NCI-H2196 (cell line): ENCODE data around the gene RAB11FIP5.
"Not testable (repeated sequence)": the region's sequence is repeated elsewhere in the genome, so short reads cannot be mapped to it uniquely, and the experiment has no call there.

Experiments
- DNase-seq: peaks from one replicate; lab custom pipeline; 2025; ENCODE audit not compliant: unreplicated experiment; lab: John Stamatoyannopoulos, UW

The RAB11FIP5 gene, protein sequence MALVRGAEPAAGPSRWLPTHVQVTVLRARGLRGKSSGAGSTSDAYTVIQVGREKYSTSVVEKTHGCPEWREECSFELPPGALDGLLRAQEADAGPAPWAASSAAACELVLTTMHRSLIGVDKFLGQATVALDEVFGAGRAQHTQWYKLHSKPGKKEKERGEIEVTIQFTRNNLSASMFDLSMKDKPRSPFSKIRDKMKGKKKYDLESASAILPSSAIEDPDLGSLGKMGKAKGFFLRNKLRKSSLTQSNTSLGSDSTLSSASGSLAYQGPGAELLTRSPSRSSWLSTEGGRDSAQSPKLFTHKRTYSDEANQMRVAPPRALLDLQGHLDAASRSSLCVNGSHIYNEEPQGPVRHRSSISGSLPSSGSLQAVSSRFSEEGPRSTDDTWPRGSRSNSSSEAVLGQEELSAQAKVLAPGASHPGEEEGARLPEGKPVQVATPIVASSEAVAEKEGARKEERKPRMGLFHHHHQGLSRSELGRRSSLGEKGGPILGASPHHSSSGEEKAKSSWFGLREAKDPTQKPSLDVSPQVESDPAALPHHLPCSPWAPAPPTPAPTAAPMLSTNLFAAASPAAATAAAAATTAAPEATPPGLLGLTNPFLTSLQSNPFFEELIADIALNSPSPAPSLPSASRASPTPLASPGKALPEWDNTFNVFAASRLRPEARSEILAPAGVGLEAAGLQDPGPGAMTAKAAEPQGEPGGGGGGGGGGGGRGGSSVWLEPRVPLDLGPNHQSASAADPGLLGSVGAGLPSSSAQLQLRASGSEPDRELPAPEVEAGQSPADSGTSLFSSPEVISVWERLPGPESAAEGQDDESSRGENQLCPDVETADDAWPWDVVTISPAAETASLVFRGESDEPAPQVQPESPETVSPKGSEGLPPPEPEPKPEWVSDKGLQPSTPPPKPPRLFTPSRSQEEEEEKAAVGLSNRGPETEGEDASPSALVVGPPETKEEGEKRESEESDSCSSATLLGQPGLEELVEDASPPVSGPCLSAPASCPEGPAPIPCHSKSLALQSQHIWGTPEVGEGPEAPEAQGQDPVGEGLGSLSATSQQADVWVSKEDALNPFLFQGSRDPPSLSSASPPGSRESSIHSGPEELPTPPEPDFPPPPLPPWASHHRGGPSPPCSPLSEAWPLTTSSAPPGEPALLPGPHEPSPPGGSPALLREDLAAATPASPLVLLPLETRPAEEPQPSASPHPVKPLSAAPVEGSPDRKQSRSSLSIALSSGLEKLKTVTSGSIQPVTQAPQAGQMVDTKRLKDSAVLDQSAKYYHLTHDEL (N-terminal part only)

DNA sequence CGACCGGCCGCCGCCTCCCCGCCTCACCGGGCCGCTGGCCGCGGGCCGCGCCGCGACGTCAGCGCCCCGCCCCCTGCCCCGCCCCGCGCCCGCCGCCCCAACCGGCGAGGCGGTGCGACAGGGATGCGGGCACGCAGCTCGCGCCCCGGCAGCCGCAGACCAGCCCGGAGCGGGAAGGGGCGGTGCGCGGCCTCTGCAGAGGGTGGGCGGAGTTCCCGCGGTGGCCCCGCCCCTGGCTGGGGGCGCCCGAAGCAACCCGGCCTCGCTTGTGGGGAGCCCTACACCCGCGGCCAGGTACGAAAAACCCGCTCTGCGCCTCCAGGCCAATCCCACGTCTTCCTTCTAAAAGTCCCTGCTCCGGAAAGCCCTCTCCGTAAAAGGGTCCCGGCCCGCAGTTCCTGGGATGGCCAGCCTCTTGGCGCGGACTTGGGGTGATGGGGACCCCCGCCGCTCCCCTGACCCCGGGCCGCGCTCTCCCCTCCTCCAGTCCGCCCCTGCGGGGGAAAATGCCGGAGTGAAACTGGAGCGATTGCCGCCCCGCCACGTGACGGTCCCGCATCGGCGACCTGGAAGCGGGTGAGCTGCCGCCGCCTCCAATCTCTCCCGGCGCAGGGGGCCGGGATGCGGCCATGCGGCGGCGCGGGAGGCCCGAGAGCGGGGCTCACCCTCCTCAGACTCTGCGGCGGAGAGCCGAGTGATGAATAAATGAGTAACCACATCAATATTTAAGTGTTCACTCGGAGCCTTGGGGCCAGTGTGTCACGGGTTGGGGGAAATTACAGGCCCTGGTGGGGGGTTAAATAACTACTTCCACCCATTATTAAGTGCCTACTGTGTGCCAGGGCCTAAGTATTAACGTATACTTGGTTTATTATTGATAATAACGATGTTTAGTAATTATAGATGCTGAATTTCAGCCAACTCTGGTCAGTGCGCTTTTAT, at the start of gene RAB11FIP5:
RAB11FIP5 (minus strand) TSS at position 36 of the 942 bp plus-strand sequence. CDS start 171 bp downstream, outside the sequence.
- peak; percentile 50 for DNase-seq

GRCh38 chr2:73156539-73157124, 43.9 kb upstream of the RAB11FIP5 start:
- peak; percentile 3 for DNase-seq

GRCh38 chr2:73142937-73143336, 30.2 kb upstream of the RAB11FIP5 start:
- no peak for DNase-seq

DNA sequence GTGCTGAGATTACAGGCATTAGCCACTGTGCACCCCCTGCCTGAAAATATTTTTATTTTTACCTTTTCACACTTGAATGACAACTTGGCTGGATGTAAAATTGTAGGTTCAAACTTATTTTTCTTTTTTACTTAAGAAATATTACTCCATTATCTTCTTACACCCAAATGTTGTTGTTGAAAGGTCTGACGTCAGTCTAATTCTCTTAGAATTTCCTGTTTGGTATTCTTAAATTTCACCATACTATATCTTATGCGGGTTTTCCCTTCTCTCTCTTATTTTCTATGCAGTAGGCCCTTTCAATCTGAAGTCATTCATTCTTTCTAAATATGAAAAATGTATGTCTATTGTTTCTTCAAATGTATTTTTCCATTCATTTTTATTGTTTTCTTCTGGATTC, 29.1 kb upstream of the RAB11FIP5 start:
- DNase-seq = no peak

- DNase-seq = no peak
Measured at GRCh38 chr2:73135236-73135635, 22.5 kb upstream of the RAB11FIP5 start.

- no peak for DNase-seq
Measured at GRCh38 chr2:73134471-73134870, 21.7 kb upstream of the RAB11FIP5 start.

DNA sequence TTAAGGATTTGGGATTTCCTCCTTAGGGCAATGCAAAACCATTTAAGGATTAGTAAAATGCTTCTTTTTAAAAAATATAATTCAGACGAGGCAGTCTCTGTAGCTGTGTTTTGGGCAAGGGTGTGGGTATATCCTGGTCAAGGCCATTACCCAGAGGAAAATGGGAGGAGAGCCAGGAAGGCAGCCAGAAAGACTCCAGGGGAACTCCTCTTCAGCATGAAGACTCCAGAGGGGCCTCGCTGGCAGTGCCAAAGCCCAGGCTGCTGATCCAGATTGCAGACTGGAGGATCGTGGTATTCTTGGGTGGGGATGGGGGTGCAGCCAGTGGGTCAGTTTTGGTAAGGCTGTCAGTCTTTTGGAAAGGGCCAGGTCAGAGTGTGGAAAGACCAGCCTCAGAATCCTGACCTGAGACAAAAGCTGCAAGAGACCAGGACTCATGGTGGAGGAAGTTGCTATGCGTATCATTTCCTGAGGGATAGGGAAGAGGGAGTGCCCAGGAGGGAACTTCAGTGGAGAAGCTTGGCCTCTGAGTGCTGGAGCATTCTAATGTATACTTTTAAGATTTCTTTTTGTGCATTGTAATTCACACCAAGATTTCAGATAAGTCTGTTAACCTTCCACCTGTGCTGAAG, 20.9 kb upstream of the RAB11FIP5 start:
- DNase-seq = no peak

DNA sequence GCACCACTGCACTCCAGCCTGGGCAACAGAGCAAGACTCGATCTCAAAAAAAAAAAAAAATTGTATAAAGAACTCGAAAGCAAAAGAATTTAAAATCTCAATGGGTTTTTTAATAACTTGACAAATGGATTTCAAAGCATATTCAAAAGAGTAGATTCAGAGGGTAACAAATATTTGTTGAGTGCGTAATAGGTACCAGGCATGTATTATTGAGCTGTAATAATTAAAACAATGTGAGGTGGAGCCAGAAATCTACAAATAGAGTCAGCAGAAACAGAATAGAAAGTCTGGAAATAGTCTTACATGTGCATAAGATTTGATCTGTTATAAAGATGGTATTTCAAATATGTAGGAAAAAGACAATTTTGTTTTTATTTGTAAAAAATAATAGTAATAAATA, 19.1 kb upstream of the RAB11FIP5 start:
- DNase-seq = no peak

GRCh38 chr2:73130790-73131189, 18.0 kb upstream of the RAB11FIP5 start:
- no peak for DNase-seq

DNA sequence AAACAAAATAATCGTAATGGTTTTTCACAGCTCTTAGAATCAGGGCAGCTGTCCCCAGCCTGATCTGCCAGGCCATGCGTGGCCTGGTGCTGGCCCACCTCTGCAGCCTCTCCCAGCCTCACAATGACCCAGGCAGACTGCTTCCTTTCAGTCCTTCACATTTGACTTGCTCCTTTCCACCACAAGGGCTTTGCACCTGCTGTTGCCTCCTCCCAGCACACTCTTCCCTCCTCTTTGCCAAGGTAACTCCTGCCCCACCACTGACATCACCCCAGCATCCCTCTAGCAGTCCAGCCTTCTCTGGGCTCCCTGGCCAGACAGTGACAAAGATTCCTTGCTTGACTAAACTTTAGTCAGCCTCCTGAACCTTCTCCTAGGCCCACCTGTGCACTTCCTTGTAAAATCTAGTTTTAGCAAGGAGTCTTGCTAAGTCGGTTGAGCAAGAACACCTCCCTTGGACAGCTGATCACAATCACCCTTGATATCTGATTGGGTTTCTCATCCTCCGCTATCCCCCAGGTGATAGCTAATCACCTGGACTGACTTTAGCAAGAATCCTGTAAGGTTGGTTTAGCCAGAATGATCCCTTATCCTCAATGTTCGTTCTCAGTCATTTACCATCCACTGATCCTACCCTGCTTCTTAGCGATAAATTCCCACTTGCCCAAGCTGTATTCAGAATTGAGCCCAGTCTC, 16.2 kb upstream of the RAB11FIP5 start:
- DNase-seq = no peak

GRCh38 chr2:73122536-73122935, 9.8 kb upstream of the RAB11FIP5 start:
- no peak for DNase-seq

DNA sequence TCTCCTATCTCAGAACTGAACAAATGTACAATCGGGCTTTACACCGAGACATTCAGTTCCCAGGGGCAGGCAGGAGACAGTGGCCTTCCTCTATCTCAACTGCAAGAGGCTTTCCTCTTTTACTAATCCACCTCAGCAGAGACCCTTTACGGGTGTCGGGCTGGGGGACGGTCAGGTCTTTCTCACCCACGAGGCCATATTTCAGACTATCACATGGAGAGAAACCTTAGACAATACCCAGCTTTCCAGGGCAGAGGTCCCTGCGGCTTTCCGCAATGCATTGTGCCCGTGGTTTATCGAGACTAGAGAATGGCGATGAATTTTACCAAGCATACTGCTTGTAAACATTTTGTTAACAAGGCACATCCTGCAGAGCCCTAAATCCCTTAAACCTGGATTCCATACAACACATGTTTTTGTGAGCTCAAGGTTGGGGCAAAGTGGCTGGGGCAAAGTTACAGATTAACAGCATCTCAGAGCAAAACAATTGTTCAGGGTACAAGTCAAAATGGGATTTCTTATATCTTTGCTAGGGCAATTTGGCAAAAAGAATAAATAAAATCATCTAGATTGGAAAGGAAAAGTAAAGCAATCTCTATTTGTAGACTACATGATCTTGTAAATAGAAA, 7.0 kb upstream of the RAB11FIP5 start:
- DNase-seq = not testable (repeated sequence)

- DNase-seq = no peak
Measured at GRCh38 chr2:73117441-73117840, 4.7 kb upstream of the RAB11FIP5 start.

GRCh38 chr2:73116182-73116960, 3.6 kb upstream of the RAB11FIP5 start:
- no peak for DNase-seq

GRCh38 chr2:73114273-73114867, 1.6 kb upstream of the RAB11FIP5 start:
- no peak for DNase-seq

- DNase-seq = no peak
Measured at GRCh38 chr2:73112026-73112912, 479 bp downstream of the RAB11FIP5 start.
